B cell (primary cell): ENCODE results near the gene TSSK2. TPM values are rescaled to one million over a fixed set of nuclear protein-coding genes. Genes with fewer than 3 reads are reported as not detected.

Experiments used
- ATAC-seq: fragments of 200-7000 bp; cut with Tn5 transposase; one replicate; pipeline ENCODE4 v1.10.0; 2021; ENCODE audit warnings: low read depth, mild to moderate bottlenecking, moderate number of reproducible peaks, moderate library complexity
- CTCF ChIA-PET: fragments of 350-600 bp; sonication (Branson Sonifier 250); formaldehyde crosslinking; loops from one replicate; lab custom pipeline; 2021; ENCODE audit warnings: antibody characterized with exemption, inconsistent platforms; lab: Charles Lee
- POLR2A ChIA-PET: fragments of 350-600 bp; sonication (Branson Sonifier 250); formaldehyde crosslinking; loops from one replicate; lab custom pipeline; 2021; ENCODE audit warnings: antibody characterized with exemption; lab: Charles Lee
- DNase-seq: peaks from one replicate; pipeline ENCODE4 v3.0.0; 2013
- H2AFZ ChIP-seq: 2 replicates; pipeline ENCODE4 v1.6.1; 2012; ENCODE audit warnings: mild to moderate bottlenecking, low read depth, low read length; ENCODE audit not compliant: insufficient read depth, poor library complexity, severe bottlenecking
- H3K27ac ChIP-seq, 2 donors: 1 replicate in 1 of 2; 2 replicates in 1 of 2; pipeline ENCODE4 v1.5.1; 2012 to 2013; ENCODE audit warnings: low read length in 2 of 2, mild to moderate bottlenecking in 2 of 2, moderate library complexity in 1 of 2
- H3K27me3 ChIP-seq, 4 experiments: fragments of 200-600 bp in 1 of 4; sonication (generic) in 1 of 4; replicated peaks in 1 of 4; 1 replicate in 2 of 4; 2 replicates in 2 of 4; pipeline versions ENCODE4 v1.6.1 to v1.7.0; 2013 to 2016; ENCODE audit warnings: low read length in 3 of 4, mild to moderate bottlenecking in 2 of 4, mixed read lengths in 1 of 4, moderate library complexity in 1 of 4; ENCODE audit not compliant: insufficient read depth in 4 of 4, control insufficient read depth in 3 of 4; ENCODE audit errors: control extremely low read depth in 1 of 4
- H3K36me3 ChIP-seq, 2 experiments: replicated peaks in 1 of 2; 1 replicate in 1 of 2; 2 replicates in 1 of 2; pipeline versions ENCODE4 v1.6.1 to v1.7.1; 2013; ENCODE audit warnings: low read length in 1 of 2; ENCODE audit not compliant: insufficient read depth in 2 of 2, control insufficient read depth in 1 of 2; ENCODE audit errors: control extremely low read depth in 1 of 2, extremely low read depth in 1 of 2
- H3K4me1 ChIP-seq, 2 donors: fragments of 200-600 bp in 1 of 2; sonication (generic) in 1 of 2; 1 replicate in 1 of 2; 2 replicates in 1 of 2; pipeline versions ENCODE4 v1.5.1 to v1.6.1; 2013 to 2017; ENCODE audit warnings: low read length in 2 of 2; ENCODE audit not compliant: control insufficient read depth in 2 of 2, insufficient read depth in 2 of 2
- H3K4me2 ChIP-seq: replicated peaks from 2 replicates; pipeline ENCODE3; 2012; ENCODE audit warnings: mild to moderate bottlenecking, low read depth, low read length; ENCODE audit not compliant: poor library complexity, severe bottlenecking
- H3K4me3 ChIP-seq, 5 experiments: fragments of 200-600 bp in 1 of 5; sonication (generic) in 1 of 5; 1 replicate in 3 of 5; 2 replicates in 2 of 5; pipeline versions ENCODE4 v1.5.1 to v1.7.0; 2011 to 2016; ENCODE audit warnings: low read length in 4 of 5, mild to moderate bottlenecking in 4 of 5, low read depth in 2 of 5, control low read depth in 1 of 5, moderate library complexity in 1 of 5; ENCODE audit not compliant: insufficient read depth in 1 of 5; ENCODE audit errors: control extremely low read depth in 1 of 5, extremely low read depth in 1 of 5
- H3K79me2 ChIP-seq: fragments of 200-600 bp; sonication (generic); one replicate; pipeline ENCODE4 v1.6.0; 2016; ENCODE audit warnings: low read length; ENCODE audit not compliant: control insufficient read depth, insufficient read depth
- H3K9ac ChIP-seq: fragments of 200-600 bp; sonication (generic); 2 replicates; pipeline ENCODE4 v1.6.1; 2017; ENCODE audit warnings: mild to moderate bottlenecking, low read length, moderate library complexity
- H3K9me3 ChIP-seq, 3 donors: one replicate each; pipeline versions ENCODE4 v1.6.1 to v1.7.1; 2013; ENCODE audit warnings: low read length in 2 of 3; ENCODE audit not compliant: control insufficient read depth in 2 of 3, insufficient read depth in 1 of 3; ENCODE audit errors: control extremely low read depth in 1 of 3
- H4K20me1 ChIP-seq: 2 replicates; pipeline ENCODE4 v1.6.0; 2012; ENCODE audit warnings: mild to moderate bottlenecking, low read length; ENCODE audit not compliant: insufficient read depth, control insufficient read depth, poor library complexity, severe bottlenecking
- H3K27ac Mint-ChIP-seq: one replicate; pipeline ENCODE4 v1.8.0; 2021; ENCODE audit warnings: mixed read lengths
- H3K27me3 Mint-ChIP-seq: one replicate; pipeline ENCODE4 v1.8.0; 2021; ENCODE audit warnings: mixed read lengths
- H3K4me1 Mint-ChIP-seq: one replicate; pipeline ENCODE4 v1.8.0; 2021; ENCODE audit warnings: mixed read lengths
- H3K4me3 Mint-ChIP-seq: one replicate; pipeline ENCODE4 v1.8.0; 2021; ENCODE audit warnings: mixed read lengths
- H3K9me3 Mint-ChIP-seq: one replicate; pipeline ENCODE4 v1.8.0; 2022; ENCODE audit warnings: mixed read lengths; ENCODE audit not compliant: insufficient read depth
- CTCF ChIP-seq: fragments of 200-600 bp; IDR thresholded peaks from one replicate; pipeline ENCODE4 v1.8.0; 2022; ENCODE audit warnings: antibody characterized with exemption, mild to moderate bottlenecking
- EZH2 ChIP-seq: IDR thresholded peaks from 2 replicates; pipeline ENCODE4 v1.6.1; 2012; ENCODE audit warnings: borderline replicate concordance, low read depth, mild to moderate bottlenecking, moderate library complexity, low read length; ENCODE audit not compliant: insufficient read depth, poor library complexity, severe bottlenecking
- WGBS: methylation state at CpG from one replicate; pipeline ENCODE4 v1.1.5; 2013; ENCODE audit warnings: missing lambda C conversion rate; ENCODE audit not compliant: insufficient coverage; 5-methylcytosine and 5-hydroxymethylcytosine counted together
- intact Hi-C: fragments of 100-400 bp; cut with micrococcal nuclease; formaldehyde crosslinking; loops from one replicate; pipeline ENCODE4 v1.10.0; 2022
- polyA plus RNA-seq: library from polyadenylated mRNA; depleted of rRNA; stranded (reverse); fragments of >200 nt; gene quantifications from 2 replicates; pipeline ENCODE4 v1.2.3, GENCODE V29; 2012
- total RNA-seq, 2 donors: library from RNA; stranded (reverse); fragments of 120-200 nt in 1 of 2; gene quantifications; 1 replicate in 1 of 2; 2 replicates in 1 of 2; pipeline versions ENCODE4 v1.2.3 to v1.2.4, GENCODE V29; 2013 to 2022

Gene TSSK2
- total and polyA plus RNA-seq, 2 donors (not counting 1 experiment from before 2014, with no cell fraction given): 0.15 TPM; not detected in 1

- H3K27me3 ChIP-seq: no peaks in the 10 kb centered on the region
- CTCF ChIA-PET: no interaction called here
- POLR2A ChIA-PET: no interaction called here
Measured at GRCh38 chr22:19128946-19129727, 2.0 kb upstream of the TSSK2 start.

More at GRCh38 chr22:19128946-19129727, 2.0 kb upstream of the TSSK2 start:
- no peak overlapping the region for H3K4me2 ChIP-seq
- H3K9ac ChIP-seq: no peak overlapping the region
- no peak for TF ChIP-seq EZH2
- TF ChIP-seq CTCF: no peak
- no peak overlapping the region for H3K4me3 ChIP-seq
- peaks cover 0 to 15% of the 10 kb centered on the region in 2 experiments for H3K36me3 ChIP-seq
- ATAC-seq (no peak), DNase-seq (no peak)
- H3K27ac ChIP-seq: no peak overlapping the region
- no peaks in the 10 kb centered on the region for H3K9me3 ChIP-seq
- H3K27me3 Mint-ChIP-seq: no peaks in the 10 kb centered on the region
- no peak overlapping the region for H3K4me3 Mint-ChIP-seq
- no peak overlapping the region for H3K27ac Mint-ChIP-seq
- no peaks in the 10 kb centered on the region for H3K79me2 ChIP-seq
- no peaks in the 10 kb centered on the region for H3K9me3 Mint-ChIP-seq
- no peaks in the 10 kb centered on the region for H3K4me1 ChIP-seq
- WGBS: 89% methylated on average over 7 of the region's 7 CpGs
- H4K20me1 ChIP-seq: no peaks in the 10 kb centered on the region
- intact Hi-C loops: no loop called here
- no peaks in the 10 kb centered on the region for H3K4me1 Mint-ChIP-seq
- H2AFZ ChIP-seq: no peak overlapping the region
